HCT116 (cell line): Measurements from ENCODE around the gene DOCK10.

Experiments used
- ATF3 ChIP-seq: IDR thresholded peaks from 2 replicates; pipeline ENCODE4 v1.6.1; 2012
- CTCF ChIP-seq, 3 experiments: fragments of 200-600 bp in 1 of 3; sonication (generic) in 1 of 3; IDR thresholded peaks in 2 of 3; conservative IDR thresholded peaks in 1 of 3; 2 replicates each; pipeline ENCODE4 v1.5.1; 2012 to 2017; ENCODE audit warnings: low read depth in 2 of 3, low read length in 2 of 3, antibody characterized with exemption in 1 of 3, borderline replicate concordance in 1 of 3, control low read depth in 1 of 3, mild to moderate bottlenecking in 1 of 3, mixed read lengths in 1 of 3, mixed run types in 1 of 3, moderate library complexity in 1 of 3; ENCODE audit not compliant: insufficient read depth in 1 of 3
- EGR1 ChIP-seq: IDR thresholded peaks from 2 replicates; pipeline ENCODE4 v1.6.1; 2012; ENCODE audit warnings: low read depth
- EZH2 ChIP-seq: fragments of 200-600 bp; sonication (generic); IDR thresholded peaks from 2 replicates; pipeline ENCODE4 v1.6.1; 2017; ENCODE audit warnings: antibody characterized with exemption, mixed run types
- EZH2phosphoT487 ChIP-seq: fragments of 200-600 bp; IDR thresholded peaks from 2 replicates; pipeline ENCODE4 v1.6.1; 2018; ENCODE audit warnings: antibody characterized with exemption, borderline replicate concordance
- MAX ChIP-seq: IDR thresholded peaks from 2 replicates; pipeline ENCODE4 v1.6.1; 2012
- POLR2A ChIP-seq: IDR thresholded peaks from 2 replicates; pipeline ENCODE4 v1.7.0; 2011; ENCODE audit warnings: borderline replicate concordance; ENCODE audit not compliant: insufficient read depth, insufficient read length; ENCODE audit errors: extremely low read depth
- POLR2AphosphoS5 ChIP-seq: IDR thresholded peaks from 2 replicates; pipeline ENCODE4 v1.6.1; 2011; ENCODE audit warnings: mild to moderate bottlenecking, low read depth, low read length, moderate library complexity
- REST ChIP-seq: IDR thresholded peaks from 2 replicates; pipeline ENCODE4 v1.6.1; 2012; ENCODE audit warnings: low read depth
- SRF ChIP-seq: IDR thresholded peaks from 2 replicates; pipeline ENCODE4 v1.6.1; 2012; ENCODE audit warnings: low read depth
- TCF7L2 ChIP-seq: IDR thresholded peaks from 2 replicates; pipeline ENCODE4 v1.7.0; 2011; ENCODE audit warnings: borderline replicate concordance, inconsistent platforms; ENCODE audit not compliant: insufficient read depth, insufficient read length; ENCODE audit errors: extremely low read depth
- YY1 ChIP-seq: IDR thresholded peaks from 2 replicates; pipeline ENCODE4 v1.6.1; 2011; ENCODE audit warnings: low read length, low read depth, moderate library complexity, mild to moderate bottlenecking; ENCODE audit not compliant: insufficient replicate concordance; ENCODE audit errors: extremely low read depth
- ZNF274 ChIP-seq: fragments of 200-500 bp; sonication (Bioruptor generic); IDR thresholded peaks from 2 replicates; pipeline ENCODE4 v1.6.1; 2014; ENCODE audit warnings: mild to moderate bottlenecking, low read depth, low read length, inconsistent platforms

- no peak for TF ChIP-seq CTCF (IDR thresholded peaks at IDR 0.05 in 2 of 3, conservative IDR thresholded peaks at IDR 0.05 in 1 of 3; ENCODE audit: borderline replicate concordance in 1 of 3, insufficient read depth in 1 of 3, low read depth in 2 of 3, low read length in 2 of 3)
- TF ChIP-seq EZH2: no peak
- no peak for TF ChIP-seq MAX
- TF ChIP-seq POLR2A: no peak
- no peak for TF ChIP-seq POLR2AphosphoS5
- no peak for TF ChIP-seq REST
- no peak for TF ChIP-seq EGR1
- TF ChIP-seq ZNF274: no peak
- TF ChIP-seq ATF3: no peak
- no peak for TF ChIP-seq SRF
- TF ChIP-seq YY1: no peak
- TF ChIP-seq EZH2phosphoT487: no peak
- TF ChIP-seq TCF7L2: no peak
Measured at GRCh38 chr2:224736227-224736626, 306.0 kb downstream of the DOCK10 start.
